HepG2 (cell line): ENCODE measurements around the gene GORASP2. TPM values are rescaled to one million over a fixed set of nuclear protein-coding genes. Genes with fewer than 3 reads are reported as not detected.
A peak's percentile ranks its signal among the peaks of the same experiment; 100 is the strongest.

Experiments
- ATAC-seq: fragments of 200-7000 bp; cut with Tn5 transposase; 3 replicates; pipeline ENCODE4 v1.9.1; 2020; ENCODE audit warnings: mild to moderate bottlenecking, moderate library complexity
- BruUV-seq: library from RNA; stranded (reverse); fragments of 400-500 nt; replicated peaks from 2 replicates; lab custom pipeline; 2021; lab: Mats Ljungman, UMichigan
- CTCF ChIA-PET: fragments of 300-600 bp; formaldehyde crosslinking; extraction: SDS; loops from one replicate; lab custom pipeline; 2021; ENCODE audit warnings: low total read pairs, inconsistent platforms, low intra/inter-chr PET ratio; lab: Yijun Ruan, JAX
- POLR2A ChIA-PET: fragments of 350-600 bp; sonication (Branson Sonifier 250); formaldehyde crosslinking; loops from one replicate; lab custom pipeline; 2020; ENCODE audit warnings: antibody characterized with exemption, inconsistent platforms; lab: Yijun Ruan, JAX
- DNase-seq: peaks from one replicate; pipeline ENCODE4 v3.0.0-alpha.2; 2015; ENCODE audit warnings: low spot score
- FAIRE-seq: peaks from 3 replicates; lab custom pipeline; 2011; peaks lifted over from hg19 to GRCh38; lab: Jason Lieb, UNC
- H2AFZ ChIP-seq: one replicate; pipeline ENCODE4 v1.6.1; 2011; ENCODE audit warnings: low read length, inconsistent platforms
- H3K27ac ChIP-seq: fragments of 300-600 bp; 3 replicates; pipeline ENCODE4 v1.8.0; 2011; ENCODE audit warnings: mixed run types, mild to moderate bottlenecking, mixed read lengths, low read length, inconsistent platforms; ENCODE audit not compliant: insufficient read depth; ENCODE audit errors: extremely low read length
- H3K27me3 ChIP-seq, 2 experiments: fragments of 200-600 bp in 1 of 2; 2 replicates in 1 of 2; 3 replicates in 1 of 2; pipeline versions ENCODE4 v1.6.0 to v1.8.0; 2011; ENCODE audit warnings: low read length in 2 of 2, mild to moderate bottlenecking in 2 of 2, moderate library complexity in 2 of 2, inconsistent platforms in 1 of 2; ENCODE audit not compliant: insufficient read depth in 2 of 2, control insufficient read depth in 1 of 2
- H3K36me3 ChIP-seq, 2 experiments: fragments of 200-600 bp in 1 of 2; replicated peaks in 1 of 2; 2 replicates in 1 of 2; 3 replicates in 1 of 2; pipeline versions ENCODE4 v1.5.1 to v1.8.0; 2011; ENCODE audit warnings: low read length in 2 of 2, inconsistent platforms in 1 of 2; ENCODE audit not compliant: insufficient read depth in 2 of 2, control insufficient read depth in 1 of 2
- H3K4me1 ChIP-seq: 2 replicates; pipeline ENCODE4 v1.5.1; 2012; ENCODE audit warnings: low read length, inconsistent platforms; ENCODE audit not compliant: insufficient read depth
- H3K4me2 ChIP-seq: 2 replicates; pipeline ENCODE4 v1.6.0; 2011; ENCODE audit warnings: low read depth, low read length, inconsistent platforms
- H3K4me3 ChIP-seq, 3 experiments: fragments of 200-600 bp in 1 of 3; sonication (generic), shearing (Covaris generic) in 1 of 3; replicated peaks in 1 of 3; 2 replicates each; pipeline ENCODE4 v1.5.1; 2011 to 2016; ENCODE audit warnings: low read length in 3 of 3, inconsistent platforms in 2 of 3, low read depth in 2 of 3, mild to moderate bottlenecking in 2 of 3, control low read depth in 1 of 3, mixed read lengths in 1 of 3; ENCODE audit not compliant: insufficient read depth in 1 of 3
- H3K79me2 ChIP-seq: one replicate; pipeline ENCODE4 v1.6.1; 2011; ENCODE audit warnings: low read length, inconsistent platforms; ENCODE audit not compliant: insufficient read depth
- H3K9ac ChIP-seq: 2 replicates; pipeline ENCODE4 v1.6.0; 2011; ENCODE audit warnings: mild to moderate bottlenecking, low read depth, low read length, inconsistent platforms; ENCODE audit not compliant: insufficient read depth
- H3K9me3 ChIP-seq: 2 replicates; pipeline ENCODE4 v1.5.1; 2012; ENCODE audit warnings: mild to moderate bottlenecking, low read length
- H4K20me1 ChIP-seq: 2 replicates; pipeline ENCODE4 v1.6.0; 2011; ENCODE audit warnings: inconsistent platforms, mild to moderate bottlenecking, low read length, moderate library complexity; ENCODE audit not compliant: insufficient read depth
- CCDC6 ChIP-seq: sonication (generic); formaldehyde crosslinking; IDR thresholded peaks from 2 replicates; pipeline ENCODE4 v1.8.1; 2022; ENCODE audit warnings: mild to moderate bottlenecking, missing genetic modification reagents, moderate library complexity
- EZH2 ChIP-seq: conservative IDR thresholded peaks from 2 replicates; pipeline ENCODE4 v1.6.1; 2012; ENCODE audit warnings: mild to moderate bottlenecking, low read depth, low read length, moderate library complexity
- HNRNPK ChIP-seq: fragments of 200-400 bp; formaldehyde crosslinking; IDR thresholded peaks from 2 replicates; pipeline ENCODE4 v1.6.1; 2018; ENCODE audit warnings: low read length, low read depth, moderate library complexity, mild to moderate bottlenecking; ENCODE audit not compliant: poor library complexity, severe bottlenecking
- LCORL ChIP-seq, 2 experiments: fragments of 450-650 bp in 1 of 2; sonication (generic) in 1 of 2; formaldehyde crosslinking in 1 of 2; IDR thresholded peaks; 2 replicates each; pipeline versions ENCODE4 v1.5.0 to v1.6.1; 2017 to 2020; ENCODE audit warnings: antibody characterized with exemption in 1 of 2, missing genetic modification reagents in 1 of 2
- MAFF ChIP-seq: IDR thresholded peaks from 2 replicates; pipeline ENCODE4 v1.6.1; 2011; ENCODE audit warnings: low read depth, low read length, improper control_type of control experiment
- MAFK ChIP-seq, 2 experiments: IDR thresholded peaks in 1 of 2; conservative IDR thresholded peaks in 1 of 2; 2 replicates each; pipeline ENCODE4 v1.6.1; 2011; ENCODE audit warnings: improper control_type of control experiment in 2 of 2, low read length in 2 of 2
- SKI ChIP-seq: fragments of 450-650 bp; IDR thresholded peaks from one replicate; pipeline ENCODE4 v1.6.1; 2018; ENCODE audit warnings: mild to moderate bottlenecking; ENCODE audit not compliant: partially characterized antibody
- TBX2 ChIP-seq: sonication (generic); formaldehyde crosslinking; IDR thresholded peaks from 2 replicates; pipeline ENCODE4 v1.5.0; 2020; ENCODE audit warnings: missing genetic modification reagents, mild to moderate bottlenecking, borderline replicate concordance
- TEAD2 ChIP-seq: sonication (generic); formaldehyde crosslinking; IDR thresholded peaks from 2 replicates; pipeline ENCODE4 v1.9.0; 2021; ENCODE audit warnings: missing genetic modification reagents
- TEF ChIP-seq: sonication (generic); formaldehyde crosslinking; IDR thresholded peaks from 2 replicates; pipeline ENCODE4 v1.5.0; 2020; ENCODE audit warnings: missing genetic modification reagents
- WGBS: methylation state at CpG from one replicate; pipeline ENCODE4 v1.1.6; 2017; ENCODE audit warnings: low lambda C conversion rate; 5-methylcytosine and 5-hydroxymethylcytosine counted together
- in situ Hi-C: cut with HindIII; loops from 2 replicates; pipeline ENCODE4 v1.10.0; 2017; ENCODE audit warnings: low pct_unique_long_range_greater_than_20kb; ENCODE audit not compliant: extremely low pct_ligation_motif_present
- intact Hi-C: fragments of 100-400 bp; cut with micrococcal nuclease; formaldehyde crosslinking; loops from one replicate; pipeline ENCODE4 v1.10.0; 2022; ENCODE audit not compliant: unreplicated experiment
- polyA plus RNA-seq, 8 experiments: library from polyadenylated mRNA; depleted of rRNA in 3 of 8; stranded (reverse) in 7 of 8; unstranded in 1 of 8; fragments of >200 nt; fragmentation: Illumina TruSeq in 4 of 8; extraction: Trizol in 4 of 8; gene quantifications; 2 replicates each; pipeline versions ENCODE4 v1.2.1 to v1.2.3, GENCODE V29; 2011 to 2016; ENCODE audit warnings: low read depth in 4 of 8, missing spikeins in 1 of 8, mixed read lengths in 1 of 8; ENCODE audit not compliant: insufficient read depth in 1 of 8
- total RNA-seq, 5 experiments: library from RNA; depleted of rRNA; stranded (reverse); fragments of >200 nt; fragmentation: Illumina TruSeq; extraction: Trizol; gene quantifications; 2 replicates each; pipeline ENCODE4 v1.2.3, GENCODE V29; 2016; ENCODE audit warnings: low read depth in 1 of 5

The GORASP2 gene
- total and polyA plus RNA-seq, 2 of the 13 experiments (the other 11 are each of a cell fraction or from before 2014, with no cell fraction given): 103 to 239 TPM

- H3K36me3 ChIP-seq: no peaks in the 10 kb centered on the region
- H3K4me2 ChIP-seq: no peak overlapping the region
- H3K4me3 ChIP-seq: no peak overlapping the region
- in situ Hi-C loops: no loop called here
- no peak overlapping the region for H3K27ac ChIP-seq
- DNase-seq (no peak), ATAC-seq (no peak)
- H3K79me2 ChIP-seq: peaks cover 24% of the 10 kb centered on the region
- peaks cover 42% of the 10 kb centered on the region for H3K4me1 ChIP-seq
- no peak for TF ChIP-seq LCORL (IDR thresholded peaks at IDR 0.05)
- TF ChIP-seq LCORL (CRISPR knock-in tag; IDR thresholded peaks at IDR 0.05): no peak
- TF ChIP-seq TEAD2 (CRISPR knock-in tag): no peak
- TF ChIP-seq EZH2: no peak
- no peak for TF ChIP-seq TEF
- TF ChIP-seq, all 625 proteins: peak for 0
- Histone ChIP-seq H4K20me1 (peaks cover 3% of the 10 kb centered on the region), H2AFZ (no peak overlapping the region), H3K9me3 (no peaks in the 10 kb centered on the region), H3K9ac (no peak overlapping the region), H3K27me3 (no peaks in the 10 kb centered on the region; a peak in 1 of 5 replicates)
- ChIA-PET CTCF (no interaction called here), POLR2A (no interaction called here)
- intact Hi-C loops: no loop called here
- BruUV-seq: no TSS peak
- FAIRE-seq: no peak
Observed at GRCh38 chr2:170924969-170925368, 4.1 kb upstream of the GORASP2 start.

DNA sequence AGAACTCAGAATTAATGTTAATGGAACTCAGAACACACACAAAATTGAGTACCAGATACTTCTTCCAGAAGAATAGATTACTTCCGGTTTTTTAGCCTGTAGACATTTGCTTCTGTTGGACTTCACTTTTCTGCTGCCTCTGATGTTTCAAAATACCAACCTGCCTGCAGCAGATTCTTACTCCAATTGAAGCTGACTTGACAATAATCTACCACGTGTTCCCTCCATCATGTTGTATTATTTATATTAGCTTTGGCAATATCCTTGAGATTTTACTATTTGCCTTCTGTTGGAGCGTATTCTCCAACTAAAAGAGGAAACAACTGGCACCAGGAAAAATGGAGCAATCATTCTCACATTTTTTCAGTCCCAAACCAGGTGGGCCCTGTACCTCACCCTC is 3.1 kb upstream of the GORASP2 start:
- intact Hi-C loops (no loop called here), in situ Hi-C loops (no loop called here)
- CTCF ChIA-PET: no interaction called here
- H3K4me1 ChIP-seq: peaks cover 46% of the 10 kb centered on the region
- POLR2A ChIA-PET: no interaction called here
- no peak overlapping the region for H3K4me3 ChIP-seq
- no peak overlapping the region for H3K4me2 ChIP-seq
- H2AFZ ChIP-seq: no peak overlapping the region
- H3K9me3 ChIP-seq: no peaks in the 10 kb centered on the region
- H4K20me1 ChIP-seq: peaks cover 12% of the 10 kb centered on the region
- TF ChIP-seq HNRNPK: peak; percentile 81
- TF ChIP-seq MAFK (conservative IDR thresholded peaks at IDR 0.05 in 1 of 2, IDR thresholded peaks at IDR 0.05 in 1 of 2; ENCODE audit: low read length in 2 of 2): peak; percentile 44 to 73
- TF ChIP-seq SKI: no peak
- TF ChIP-seq TBX2: no peak
- peak; percentile 68 for TF ChIP-seq MAFF
- TF ChIP-seq CCDC6: no peak
- no peak overlapping the region for H3K9ac ChIP-seq
- H3K27ac ChIP-seq: no peak overlapping the region
- ATAC-seq (no peak), FAIRE-seq (no peak), DNase-seq (no peak)
- H3K36me3 ChIP-seq: no peaks in the 10 kb centered on the region
- no TSS peak for BruUV-seq
- 88% methylated on average over 3 of the region's 3 CpGs for WGBS
- H3K79me2 ChIP-seq: peaks cover 33% of the 10 kb centered on the region
- no peaks in the 10 kb centered on the region; a peak in 1 of 5 replicates for H3K27me3 ChIP-seq
